HG03196 (cell line): ENCODE data around the gene EDA.

Experiments
- ATAC-seq: cut with Tn5 transposase; IDR thresholded peaks from one replicate; pipeline ENCODE4 v1.9.1; 2021; ENCODE audit not compliant: unreplicated experiment

EDA gene

GRCh38 chrX:70022616-70023015 lies 406.7 kb downstream of the EDA start:
- no peak for ATAC-seq

GRCh38 chrX:70025464-70025863 lies 409.6 kb downstream of the EDA start:
- no peak for ATAC-seq

- no peak for ATAC-seq
Observed at GRCh38 chrX:70026112-70026850, 410.4 kb downstream of the EDA start.

- no peak for ATAC-seq
Observed at GRCh38 chrX:70026851-70027200, 410.9 kb downstream of the EDA start.

- no peak for ATAC-seq
Observed at GRCh38 chrX:70029863-70030262, 413.9 kb downstream of the EDA start.

- ATAC-seq = no peak
Observed at GRCh38 chrX:70030301-70030767, 414.4 kb downstream of the EDA start.

- no peak for ATAC-seq
Observed at GRCh38 chrX:70032792-70033191, 416.9 kb downstream of the EDA start.

- no peak for ATAC-seq
Observed at GRCh38 chrX:70033348-70034051, 417.6 kb downstream of the EDA start.

- ATAC-seq = no peak
Observed at GRCh38 chrX:70034646-70035045, 418.7 kb downstream of the EDA start.

GRCh38 chrX:70038515-70038914 lies 422.6 kb downstream of the EDA start:
- no peak for ATAC-seq

GRCh38 chrX:70038951-70039350 lies 423.0 kb downstream of the EDA start:
- ATAC-seq = no peak

GRCh38 chrX:70039758-70040157 lies 423.8 kb downstream of the EDA start:
- no peak for ATAC-seq

GRCh38 chrX:70041993-70042392 lies 426.1 kb downstream of the EDA start:
- ATAC-seq = no peak

- no peak for ATAC-seq
Observed at GRCh38 chrX:70042399-70043371, 426.8 kb downstream of the EDA start.

- ATAC-seq = no peak
Observed at GRCh38 chrX:70043685-70044084, 427.8 kb downstream of the EDA start.

- ATAC-seq = no peak
Observed at GRCh38 chrX:70044541-70045245, 428.8 kb downstream of the EDA start.

- no peak for ATAC-seq
Observed at GRCh38 chrX:70046978-70047377, 431.1 kb downstream of the EDA start.

- no peak for ATAC-seq
Observed at GRCh38 chrX:70049406-70049805, 433.5 kb downstream of the EDA start.

- no peak for ATAC-seq
Observed at GRCh38 chrX:70049925-70050324, 434.0 kb downstream of the EDA start, which contains the start of gene AWAT2. Gene AWAT2, minus strand, starts transcription at chrX:70049938. Its CDS starts 6 bp downstream, at chrX:70049932.

GRCh38 chrX:70052895-70053615 lies 437.1 kb downstream of the EDA start:
- ATAC-seq = no peak
